HCT116 (cell line): Measurements from ENCODE around the gene MED14. TPM values are rescaled to one million over a fixed set of nuclear protein-coding genes. Genes with fewer than 3 reads are reported as not detected.
A peak's percentile ranks its signal among the peaks of the same experiment; 100 is the strongest.

Experiments
- ATAC-seq: fragments of 200-7000 bp; cut with Tn5 transposase; 2 replicates; pipeline ENCODE4 v1.9.1; 2020; ENCODE audit warnings: mild to moderate bottlenecking, moderate library complexity
- BruUV-seq: library from RNA; stranded (reverse); fragments of 400-500 nt; replicated peaks from 2 replicates; lab custom pipeline; 2021; lab: Mats Ljungman, UMichigan
- CTCF ChIA-PET: fragments of 300-600 bp; sonication (Branson Sonifier 250); formaldehyde crosslinking; loops from one replicate; lab custom pipeline; 2021; ENCODE audit warnings: antibody characterized with exemption; lab: Charles Lee
- POLR2A ChIA-PET: fragments of 300-600, 350-600 bp; sonication (Branson Sonifier 250); formaldehyde crosslinking; loops from one replicate; lab custom pipeline; 2021; ENCODE audit warnings: antibody characterized with exemption; lab: Charles Lee
- RAD21 ChIA-PET, 2 experiments: fragments of 300-600 bp; sonication (Branson Sonifier 250); formaldehyde crosslinking; loops; one replicate each; lab custom pipeline; 2023; ENCODE audit warnings: low total read pairs in 2 of 2; ENCODE audit not compliant: uncharacterized antibody in 2 of 2, unreplicated experiment in 2 of 2, low non-redundant PET in 1 of 2; lab: Charles Lee
- DNase-seq: peaks from one replicate; pipeline ENCODE4 v3.0.0-alpha.2; 2010; ENCODE audit warnings: low read depth, low spot score
- H2AFZ ChIP-seq: fragments of 200-600 bp; shearing (Covaris generic), sonication (generic); 2 replicates; pipeline ENCODE4 v1.6.1; 2017; ENCODE audit warnings: low read depth, mixed run types, mixed read lengths, antibody characterized with exemption, low read length; ENCODE audit not compliant: poor library complexity, severe bottlenecking
- H3K27ac ChIP-seq: 2 replicates; pipeline ENCODE4 v1.5.1; 2012; ENCODE audit warnings: low read depth, low read length
- H3K27me3 ChIP-seq: fragments of 200-600 bp; sonication (generic); 2 replicates; pipeline ENCODE4 v1.6.1; 2016; ENCODE audit warnings: mixed run types, low read length, mixed read lengths; ENCODE audit not compliant: insufficient read depth
- H3K36me3 ChIP-seq, 2 experiments: fragments of 200-500 bp in 1 of 2; fragments of 200-600 bp in 1 of 2; sonication (Bioruptor generic) in 1 of 2; sonication (generic) in 1 of 2; 2 replicates each; pipeline versions ENCODE4 v1.5.1 to v1.6.1; 2014 to 2016; ENCODE audit warnings: low read length in 2 of 2, inconsistent platforms in 1 of 2, mixed read lengths in 1 of 2, mixed run types in 1 of 2; ENCODE audit not compliant: insufficient read depth in 2 of 2, control insufficient read depth in 1 of 2
- H3K4me1 ChIP-seq, 2 experiments: fragments of 200-600 bp in 1 of 2; sonication (generic) in 1 of 2; 2 replicates each; pipeline versions ENCODE4 v1.5.1 to v1.6.1; 2012 to 2017; ENCODE audit warnings: low read length in 2 of 2, inconsistent platforms in 1 of 2, mild to moderate bottlenecking in 1 of 2, mixed read lengths in 1 of 2, mixed run types in 1 of 2, moderate library complexity in 1 of 2; ENCODE audit not compliant: insufficient read depth in 2 of 2, control insufficient read depth in 1 of 2
- H3K4me2 ChIP-seq: fragments of 200-600 bp; sonication (generic); 2 replicates; pipeline ENCODE4 v1.6.1; 2017; ENCODE audit warnings: mixed run types, low read length, mixed read lengths
- H3K4me3 ChIP-seq, 2 experiments: fragments of 200-600 bp in 1 of 2; sonication (generic) in 1 of 2; replicated peaks in 1 of 2; 2 replicates each; pipeline ENCODE4 v1.5.1; 2011 to 2016; ENCODE audit warnings: low read length in 2 of 2, control low read depth in 1 of 2, low read depth in 1 of 2, mild to moderate bottlenecking in 1 of 2, mixed read lengths in 1 of 2, mixed run types in 1 of 2
- H3K79me2 ChIP-seq: fragments of 200-600 bp; sonication (generic); 2 replicates; pipeline ENCODE4 v1.6.1; 2017; ENCODE audit warnings: mild to moderate bottlenecking, mixed run types, low read length, moderate library complexity, mixed read lengths; ENCODE audit not compliant: insufficient read depth
- H3K9ac ChIP-seq: fragments of 200-600 bp; sonication (generic); 2 replicates; pipeline ENCODE4 v1.6.1; 2016; ENCODE audit warnings: low read length, mixed read lengths
- H3K9me2 ChIP-seq: fragments of 200-600 bp; sonication (generic), shearing (Covaris generic); 2 replicates; pipeline ENCODE4 v1.6.1; 2017; ENCODE audit warnings: mixed run types, mild to moderate bottlenecking, moderate library complexity; ENCODE audit not compliant: insufficient read depth
- H3K9me3 ChIP-seq, 2 experiments: fragments of 200-500 bp in 1 of 2; fragments of 200-600 bp in 1 of 2; sonication (Bioruptor generic) in 1 of 2; sonication (generic) in 1 of 2; 2 replicates each; pipeline ENCODE4 v1.6.1; 2014 to 2017; ENCODE audit warnings: low read length in 2 of 2, mixed read lengths in 2 of 2, inconsistent platforms in 1 of 2, low read depth in 1 of 2, mild to moderate bottlenecking in 1 of 2, mixed run types in 1 of 2, moderate library complexity in 1 of 2; ENCODE audit not compliant: control insufficient read depth in 1 of 2, insufficient read depth in 1 of 2
- H4K20me1 ChIP-seq: fragments of 200-600 bp; sonication (generic), shearing (Covaris generic); 2 replicates; pipeline ENCODE4 v1.6.1; 2017; ENCODE audit warnings: mixed run types, mild to moderate bottlenecking, moderate library complexity; ENCODE audit not compliant: insufficient read depth
- CBX3 ChIP-seq: IDR thresholded peaks from 2 replicates; pipeline ENCODE4 v1.6.1; 2012; ENCODE audit warnings: low read depth
- CEBPB ChIP-seq: IDR thresholded peaks from 2 replicates; pipeline ENCODE4 v1.6.1; 2012; ENCODE audit warnings: low read depth
- JUND ChIP-seq: IDR thresholded peaks from 2 replicates; pipeline ENCODE4 v1.6.1; 2012
- POLR2AphosphoS5 ChIP-seq: IDR thresholded peaks from 2 replicates; pipeline ENCODE4 v1.6.1; 2011; ENCODE audit warnings: mild to moderate bottlenecking, low read depth, low read length, moderate library complexity
- RAD21 ChIP-seq: IDR thresholded peaks from 2 replicates; pipeline ENCODE4 v1.6.1; 2012; ENCODE audit warnings: low read depth, mild to moderate bottlenecking
- YY1 ChIP-seq: IDR thresholded peaks from 2 replicates; pipeline ENCODE4 v1.6.1; 2011; ENCODE audit warnings: low read length, low read depth, moderate library complexity, mild to moderate bottlenecking; ENCODE audit not compliant: insufficient replicate concordance; ENCODE audit errors: extremely low read depth
- intact Hi-C: fragments of 100-400 bp; cut with micrococcal nuclease; formaldehyde crosslinking; loops from 2 replicates; pipeline ENCODE4 v1.10.0; 2022
- total RNA-seq: library from RNA; stranded (reverse); gene quantifications from one replicate; pipeline ENCODE4 v1.2.1, GENCODE V29; 2021; ENCODE audit not compliant: unreplicated experiment
- TF ChIP-seq, protein P1 (sequence below), 3 experiments: fragments of 200-600 bp in 1 of 3; sonication (generic) in 1 of 3; IDR thresholded peaks in 2 of 3; conservative IDR thresholded peaks in 1 of 3; 2 replicates each; pipeline ENCODE4 v1.5.1; 2012 to 2017; ENCODE audit warnings: low read depth in 2 of 3, low read length in 2 of 3, antibody characterized with exemption in 1 of 3, borderline replicate concordance in 1 of 3, control low read depth in 1 of 3, mild to moderate bottlenecking in 1 of 3, mixed read lengths in 1 of 3, mixed run types in 1 of 3, moderate library complexity in 1 of 3; ENCODE audit not compliant: insufficient read depth in 1 of 3
- TF ChIP-seq, protein P2 (sequence below): IDR thresholded peaks from 2 replicates; pipeline ENCODE4 v1.6.1; 2011; ENCODE audit warnings: mild to moderate bottlenecking, low read length, moderate library complexity; ENCODE audit not compliant: insufficient replicate concordance; ENCODE audit errors: extremely low read depth
- TF ChIP-seq, protein P3 (sequence below): IDR thresholded peaks from 2 replicates; pipeline ENCODE4 v1.6.1; 2012; ENCODE audit warnings: low read depth

Gene MED14
- total RNA-seq, 1 experiment from 2014 or later: 51.8 TPM

DNA sequence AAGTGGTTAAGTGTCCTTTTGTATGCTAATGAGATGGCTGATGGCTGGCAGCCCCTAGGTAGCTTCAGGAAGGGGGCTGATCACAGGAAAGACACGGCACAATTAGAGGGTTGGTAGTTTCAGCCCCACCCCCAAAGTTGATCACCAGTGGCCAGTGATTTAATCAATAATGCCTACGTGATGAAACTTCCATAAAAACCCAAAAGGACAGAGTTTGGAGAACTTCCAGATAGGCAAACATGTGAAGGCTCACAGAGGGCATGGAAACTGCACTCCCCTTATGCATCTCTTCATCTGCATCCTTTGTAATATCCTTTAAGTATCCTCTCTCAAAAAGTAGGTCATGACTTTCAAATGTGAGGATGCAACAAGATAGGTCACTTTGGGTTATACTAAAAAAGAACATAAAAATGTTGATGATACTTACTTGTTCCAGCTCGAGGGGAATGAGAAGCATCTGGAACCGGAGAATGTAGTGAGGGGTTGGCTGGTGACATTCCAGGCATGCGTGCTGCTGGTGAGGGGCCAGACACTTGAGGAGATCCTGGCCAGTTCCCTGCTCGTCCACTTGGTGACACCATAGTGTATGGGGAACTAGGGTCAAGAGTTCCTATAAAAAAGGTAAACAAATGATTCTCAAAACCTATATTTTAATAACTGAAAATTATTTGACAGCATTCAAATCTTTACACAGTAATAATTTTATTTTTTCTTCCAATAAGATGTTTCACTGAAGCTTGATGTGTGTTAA, 71.3 kb downstream of the MED14 start:
- CTCF ChIA-PET: interaction anchor here (0.6 kb wide), 1 partner anchor 131 kb away, joined by 3 read pairs; no protein-coding TSS in a partner anchor
- BruUV-seq: no TSS peak
- Histone ChIP-seq H3K4me2 (no peak overlapping the region), H3K27me3 (no peaks in the 10 kb centered on the region), H3K9me2 (no peaks in the 10 kb centered on the region), H3K4me3 (no peak overlapping the region), H2AFZ (no peak overlapping the region), H3K4me1 (no peaks in the 10 kb centered on the region), H3K36me3 (peaks cover 0 to 9% of the 10 kb centered on the region in 2 experiments; a peak in 2 of 4 replicates), H3K9me3 (no peaks in the 10 kb centered on the region), H3K27ac (no peak overlapping the region), H3K79me2 (no peaks in the 10 kb centered on the region), H3K9ac (no peak overlapping the region), H4K20me1 (no peaks in the 10 kb centered on the region)
- intact Hi-C loops: no loop called here
- no peak for ATAC-seq
- TF ChIP-seq CEBPB: no peak
- TF ChIP-seq RAD21: peak; percentile 30; the same call in 1 of the 2 replicates
- TF ChIP-seq, protein P1, sequence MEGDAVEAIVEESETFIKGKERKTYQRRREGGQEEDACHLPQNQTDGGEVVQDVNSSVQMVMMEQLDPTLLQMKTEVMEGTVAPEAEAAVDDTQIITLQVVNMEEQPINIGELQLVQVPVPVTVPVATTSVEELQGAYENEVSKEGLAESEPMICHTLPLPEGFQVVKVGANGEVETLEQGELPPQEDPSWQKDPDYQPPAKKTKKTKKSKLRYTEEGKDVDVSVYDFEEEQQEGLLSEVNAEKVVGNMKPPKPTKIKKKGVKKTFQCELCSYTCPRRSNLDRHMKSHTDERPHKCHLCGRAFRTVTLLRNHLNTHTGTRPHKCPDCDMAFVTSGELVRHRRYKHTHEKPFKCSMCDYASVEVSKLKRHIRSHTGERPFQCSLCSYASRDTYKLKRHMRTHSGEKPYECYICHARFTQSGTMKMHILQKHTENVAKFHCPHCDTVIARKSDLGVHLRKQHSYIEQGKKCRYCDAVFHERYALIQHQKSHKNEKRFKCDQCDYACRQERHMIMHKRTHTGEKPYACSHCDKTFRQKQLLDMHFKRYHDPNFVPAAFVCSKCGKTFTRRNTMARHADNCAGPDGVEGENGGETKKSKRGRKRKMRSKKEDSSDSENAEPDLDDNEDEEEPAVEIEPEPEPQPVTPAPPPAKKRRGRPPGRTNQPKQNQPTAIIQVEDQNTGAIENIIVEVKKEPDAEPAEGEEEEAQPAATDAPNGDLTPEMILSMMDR (IDR thresholded peaks at IDR 0.05 in 2 of 3, conservative IDR thresholded peaks at IDR 0.05 in 1 of 3; ENCODE audit: borderline replicate concordance in 1 of 3, insufficient read depth in 1 of 3, low read depth in 2 of 3, low read length in 2 of 3): peak in 2 of 3 experiments; percentile 22 to 30; a peak in 1 of 6 replicates
- no peak for TF ChIP-seq YY1
- POLR2A ChIA-PET: no interaction called here
- RAD21 ChIA-PET: no interaction called here
- no peak for DNase-seq

DNA sequence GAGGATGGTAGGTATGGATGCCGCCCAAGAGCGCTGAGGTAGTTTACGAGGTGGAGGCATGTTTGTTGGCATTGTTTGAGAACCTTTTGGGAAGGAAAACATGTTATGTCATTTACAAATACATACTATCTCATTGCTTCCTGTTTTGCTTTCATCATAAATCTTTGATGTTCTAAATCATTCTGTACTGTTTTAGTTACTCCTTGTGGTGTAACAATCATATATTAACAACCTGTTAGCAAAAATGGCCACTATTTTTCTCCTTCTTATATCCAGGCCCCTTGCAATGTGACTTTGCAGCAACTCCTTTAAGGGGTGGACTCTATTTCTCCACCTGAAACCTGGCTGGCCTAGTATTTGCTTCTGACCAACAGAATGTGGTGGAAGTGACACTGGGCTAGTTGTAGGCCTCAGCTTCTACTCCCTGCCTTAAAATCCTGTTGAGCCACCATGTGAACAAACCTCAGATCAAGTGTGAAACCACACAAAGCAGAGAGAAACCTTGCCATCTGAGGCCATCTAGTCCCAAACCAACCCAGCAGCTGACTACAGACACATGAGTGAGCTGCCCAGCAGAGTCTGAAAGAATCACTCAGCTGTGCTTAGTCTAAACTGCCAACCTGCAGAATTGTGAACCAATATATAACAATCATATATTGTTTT, 72.1 kb downstream of the MED14 start:
- ATAC-seq (no peak), DNase-seq (no peak)
- Histone ChIP-seq H3K9me2 (no peaks in the 10 kb centered on the region), H4K20me1 (no peaks in the 10 kb centered on the region), H3K36me3 (peaks cover 0 to 9% of the 10 kb centered on the region in 2 experiments; a peak in 2 of 4 replicates), H3K4me3 (no peak overlapping the region), H3K27me3 (no peaks in the 10 kb centered on the region), H2AFZ (no peak overlapping the region), H3K4me1 (no peaks in the 10 kb centered on the region), H3K9me3 (no peaks in the 10 kb centered on the region), H3K79me2 (no peaks in the 10 kb centered on the region), H3K4me2 (no peak overlapping the region), H3K9ac (no peak overlapping the region), H3K27ac (no peak overlapping the region)
- POLR2A ChIA-PET: no interaction called here
- RAD21 ChIA-PET: no interaction called here
- BruUV-seq: no TSS peak
- CTCF ChIA-PET: no interaction called here
- intact Hi-C loops: no loop called here
- TF ChIP-seq JUND: no peak
- TF ChIP-seq, protein P2, sequence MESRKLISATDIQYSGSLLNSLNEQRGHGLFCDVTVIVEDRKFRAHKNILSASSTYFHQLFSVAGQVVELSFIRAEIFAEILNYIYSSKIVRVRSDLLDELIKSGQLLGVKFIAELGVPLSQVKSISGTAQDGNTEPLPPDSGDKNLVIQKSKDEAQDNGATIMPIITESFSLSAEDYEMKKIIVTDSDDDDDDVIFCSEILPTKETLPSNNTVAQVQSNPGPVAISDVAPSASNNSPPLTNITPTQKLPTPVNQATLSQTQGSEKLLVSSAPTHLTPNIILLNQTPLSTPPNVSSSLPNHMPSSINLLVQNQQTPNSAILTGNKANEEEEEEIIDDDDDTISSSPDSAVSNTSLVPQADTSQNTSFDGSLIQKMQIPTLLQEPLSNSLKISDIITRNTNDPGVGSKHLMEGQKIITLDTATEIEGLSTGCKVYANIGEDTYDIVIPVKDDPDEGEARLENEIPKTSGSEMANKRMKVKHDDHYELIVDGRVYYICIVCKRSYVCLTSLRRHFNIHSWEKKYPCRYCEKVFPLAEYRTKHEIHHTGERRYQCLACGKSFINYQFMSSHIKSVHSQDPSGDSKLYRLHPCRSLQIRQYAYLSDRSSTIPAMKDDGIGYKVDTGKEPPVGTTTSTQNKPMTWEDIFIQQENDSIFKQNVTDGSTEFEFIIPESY: no peak
- TF ChIP-seq, protein P3, sequence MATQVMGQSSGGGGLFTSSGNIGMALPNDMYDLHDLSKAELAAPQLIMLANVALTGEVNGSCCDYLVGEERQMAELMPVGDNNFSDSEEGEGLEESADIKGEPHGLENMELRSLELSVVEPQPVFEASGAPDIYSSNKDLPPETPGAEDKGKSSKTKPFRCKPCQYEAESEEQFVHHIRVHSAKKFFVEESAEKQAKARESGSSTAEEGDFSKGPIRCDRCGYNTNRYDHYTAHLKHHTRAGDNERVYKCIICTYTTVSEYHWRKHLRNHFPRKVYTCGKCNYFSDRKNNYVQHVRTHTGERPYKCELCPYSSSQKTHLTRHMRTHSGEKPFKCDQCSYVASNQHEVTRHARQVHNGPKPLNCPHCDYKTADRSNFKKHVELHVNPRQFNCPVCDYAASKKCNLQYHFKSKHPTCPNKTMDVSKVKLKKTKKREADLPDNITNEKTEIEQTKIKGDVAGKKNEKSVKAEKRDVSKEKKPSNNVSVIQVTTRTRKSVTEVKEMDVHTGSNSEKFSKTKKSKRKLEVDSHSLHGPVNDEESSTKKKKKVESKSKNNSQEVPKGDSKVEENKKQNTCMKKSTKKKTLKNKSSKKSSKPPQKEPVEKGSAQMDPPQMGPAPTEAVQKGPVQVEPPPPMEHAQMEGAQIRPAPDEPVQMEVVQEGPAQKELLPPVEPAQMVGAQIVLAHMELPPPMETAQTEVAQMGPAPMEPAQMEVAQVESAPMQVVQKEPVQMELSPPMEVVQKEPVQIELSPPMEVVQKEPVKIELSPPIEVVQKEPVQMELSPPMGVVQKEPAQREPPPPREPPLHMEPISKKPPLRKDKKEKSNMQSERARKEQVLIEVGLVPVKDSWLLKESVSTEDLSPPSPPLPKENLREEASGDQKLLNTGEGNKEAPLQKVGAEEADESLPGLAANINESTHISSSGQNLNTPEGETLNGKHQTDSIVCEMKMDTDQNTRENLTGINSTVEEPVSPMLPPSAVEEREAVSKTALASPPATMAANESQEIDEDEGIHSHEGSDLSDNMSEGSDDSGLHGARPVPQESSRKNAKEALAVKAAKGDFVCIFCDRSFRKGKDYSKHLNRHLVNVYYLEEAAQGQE: no peak
- TF ChIP-seq CEBPB: no peak
- TF ChIP-seq CBX3: no peak
- TF ChIP-seq POLR2AphosphoS5: no peak
